ENCODE results near the gene MACF1. TPM values are rescaled to one million over a fixed set of nuclear protein-coding genes. Genes with fewer than 3 reads are reported as not detected.

Gene MACF1
- total RNA-seq, 5 donors from 2014 or later (not counting 1 experiment from before 2014, with no cell fraction given), result 232 to 596 (median 258) TPM

DNA sequence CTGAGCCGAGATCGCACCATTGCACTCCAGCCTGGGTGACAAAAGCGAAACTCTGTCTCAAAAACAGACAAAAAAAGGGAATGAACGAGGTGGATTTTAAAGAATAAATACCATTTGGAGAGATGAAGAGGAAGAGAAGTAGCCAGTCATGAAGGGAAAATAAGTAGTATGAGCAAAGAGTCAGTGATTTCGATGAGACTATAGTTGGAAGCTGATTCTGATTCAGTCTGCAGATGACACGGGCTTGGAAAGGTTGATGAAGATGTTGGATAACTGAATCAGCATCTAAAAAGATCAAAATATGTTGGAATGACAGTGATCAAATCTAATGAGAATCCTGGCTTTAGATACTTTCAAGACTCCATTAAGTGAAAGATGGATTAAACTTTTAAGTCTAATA lies 23.8 kb downstream of the MACF1 start:
- Histone ChIP-seq H3K4me3 (ENCODE audit: control insufficient read depth in 1 of 2, extremely low read depth in 1 of 2, low read length in 1 of 2) (no peak overlapping the region), H3K9me3 (no peaks in the 10 kb centered on the region), H3K4me1 (ENCODE audit: control insufficient read depth in 1 of 2, extremely low read depth in 1 of 2, insufficient read depth in 2 of 2, low read length in 2 of 2) (peaks cover 26 to 40% of the 10 kb centered on the region in 2 experiments), H3K27ac (ENCODE audit: low read length) (no peak overlapping the region), H3K36me3 (ENCODE audit: control insufficient read depth in 2 of 2, extremely low read depth in 1 of 2, insufficient read depth in 1 of 2, low read length in 1 of 2) (peaks cover 0 to 43% of the 10 kb centered on the region in 2 donors), H3K27me3 (replicated peaks in 1 of 2; ENCODE audit: control insufficient read depth in 2 of 2, extremely low read depth in 1 of 2, insufficient read depth in 2 of 2, low read length in 1 of 2) (no peaks in the 10 kb centered on the region)
- Mint-ChIP-seq H3K9me3 (no peaks in the 10 kb centered on the region), H3K27ac (peak overlapping the region; percentile 43 to 75), H3K27me3 (no peaks in the 10 kb centered on the region), H3K36me3 (peaks cover 29% of the 10 kb centered on the region), H3K4me1 (peaks cover 76 to 80% (median 77%) of the 10 kb centered on the region in 3 donors), H3K4me3 (no peak overlapping the region)
- no peak for ATAC-seq (replicated peaks in 1 of 4)
- no peak for DNase-seq
- ChIA-PET POLR2A (interaction anchor here in 1 of 2 donors (0.6 kb wide), 1 partner anchor 97 kb away, joined by 5 read pairs; no protein-coding TSS in a partner anchor), CTCF (no interaction called here)
- 91% methylated on average over 6 of the region's 6 CpGs for WGBS (ENCODE audit: insufficient coverage)

DNA sequence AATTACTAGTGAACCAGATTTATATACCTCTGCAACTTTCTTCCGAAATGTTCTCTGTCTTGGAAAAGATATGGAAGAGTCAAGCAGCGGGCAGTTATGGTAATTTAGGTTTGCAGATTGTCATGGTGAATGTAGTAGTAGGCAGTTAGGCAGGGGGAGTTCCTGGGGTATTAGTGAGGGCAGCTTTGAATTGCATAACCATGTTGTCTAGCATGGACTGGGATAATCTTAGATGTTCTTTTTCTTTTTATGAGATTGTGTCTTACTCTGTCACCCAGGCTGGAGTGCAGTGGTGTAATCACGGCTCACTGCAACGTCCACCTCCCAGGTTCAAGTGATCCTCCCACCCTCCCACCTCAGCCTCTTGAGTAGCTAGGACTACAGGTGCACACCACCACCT lies 25.0 kb downstream of the MACF1 start:
- peak overlapping the region in 1 of 3 donors; percentile 56 for H3K4me3 Mint-ChIP-seq
- H3K27ac Mint-ChIP-seq, result peak overlapping the region; percentile 40 to 88
- H3K4me1 ChIP-seq (ENCODE audit: control insufficient read depth in 1 of 2, extremely low read depth in 1 of 2, insufficient read depth in 2 of 2, low read length in 2 of 2), result peaks cover 24 to 37% of the 10 kb centered on the region in 2 experiments
- WGBS (ENCODE audit: insufficient coverage), result 100% methylated on average over 1 of the region's 4 CpGs
- H3K9me3 ChIP-seq, result no peaks in the 10 kb centered on the region
- CTCF ChIA-PET, result interaction anchor here in 1 of 2 donors (1.0 kb wide), 1 partner anchor 37 kb away, joined by 4 read pairs; no protein-coding TSS in a partner anchor
- POLR2A ChIA-PET, result interaction anchor here in 1 of 2 donors (0.6 kb wide), 1 partner anchor 1335 kb away, joined by 5 read pairs; no protein-coding TSS in a partner anchor
- H3K9me3 Mint-ChIP-seq, result no peaks in the 10 kb centered on the region
- H3K27me3 Mint-ChIP-seq, result no peaks in the 10 kb centered on the region
- no peaks in the 10 kb centered on the region for H3K27me3 ChIP-seq (replicated peaks in 1 of 2; ENCODE audit: control insufficient read depth in 2 of 2, extremely low read depth in 1 of 2, insufficient read depth in 2 of 2, low read length in 1 of 2)
- peaks cover 67 to 68% (median 67%) of the 10 kb centered on the region in 3 donors for H3K4me1 Mint-ChIP-seq
- DNase-seq (no peak), ATAC-seq (replicated peaks in 1 of 4) (no peak)
- no peak overlapping the region for H3K4me3 ChIP-seq (ENCODE audit: control insufficient read depth in 1 of 2, extremely low read depth in 1 of 2, low read length in 1 of 2)
- H3K36me3 ChIP-seq (ENCODE audit: control insufficient read depth in 2 of 2, extremely low read depth in 1 of 2, insufficient read depth in 1 of 2, low read length in 1 of 2), result peaks cover 0 to 37% of the 10 kb centered on the region in 2 donors
- H3K36me3 Mint-ChIP-seq, result peaks cover 21% of the 10 kb centered on the region
- H3K27ac ChIP-seq (ENCODE audit: low read length), result no peak overlapping the region

DNA sequence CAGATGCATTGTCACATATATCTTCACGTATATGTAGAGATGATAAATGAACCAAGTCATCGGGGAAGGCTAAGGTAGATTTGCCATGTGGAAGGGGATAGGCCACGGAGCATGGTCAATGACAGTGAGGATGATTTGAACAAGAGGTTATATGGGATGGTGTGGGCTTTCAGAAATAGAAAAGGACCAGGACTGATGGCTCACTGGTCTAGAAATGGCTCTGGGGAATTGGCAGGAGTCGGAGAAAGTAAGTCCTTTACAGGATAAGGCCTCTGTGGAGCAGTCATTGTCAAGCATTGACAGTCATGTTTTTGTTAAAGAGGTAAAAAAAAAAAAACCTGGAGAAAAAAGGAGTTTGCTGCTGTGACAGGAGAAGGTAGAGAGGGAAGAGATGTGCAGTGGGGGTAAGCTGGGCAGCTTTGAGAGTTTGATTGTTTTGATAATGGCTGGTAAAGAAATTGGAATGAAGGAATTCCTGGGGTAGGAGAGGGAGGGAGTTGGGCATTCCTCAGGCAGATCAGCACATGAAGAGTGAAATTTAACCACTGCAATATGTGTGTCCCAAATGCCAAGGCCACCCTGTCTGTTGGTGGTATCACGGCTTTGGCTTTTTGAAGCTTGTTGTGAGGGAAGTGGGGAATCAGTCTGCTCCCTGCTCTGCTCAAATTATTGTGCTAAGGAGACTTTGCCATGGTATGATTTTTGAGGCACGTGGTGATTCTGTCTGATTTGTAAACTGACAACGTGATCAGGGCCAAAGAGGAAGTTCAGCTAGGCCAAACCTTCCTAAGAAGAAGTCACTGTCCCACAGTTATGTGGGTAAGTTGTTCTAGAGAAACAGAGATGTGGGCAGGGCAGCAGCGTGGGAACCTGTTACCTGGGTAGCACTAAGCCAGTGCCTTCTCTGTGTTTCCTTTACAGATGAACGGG lies 26.0 kb downstream of the MACF1 start:
- CTCF ChIA-PET, result interaction anchor here (0.6 to 1.0 kb wide), 4 partner anchors 38 to 137 kb away, joined by 3 to 4 read pairs (median 4); no protein-coding TSS in a partner anchor
- no peaks in the 10 kb centered on the region for H3K9me3 Mint-ChIP-seq
- H3K9me3 ChIP-seq, result no peaks in the 10 kb centered on the region
- 52% methylated on average over 8 of the region's 9 CpGs for WGBS (ENCODE audit: insufficient coverage)
- no peaks in the 10 kb centered on the region for H3K27me3 ChIP-seq (replicated peaks in 1 of 2; ENCODE audit: control insufficient read depth in 2 of 2, extremely low read depth in 1 of 2, insufficient read depth in 2 of 2, low read length in 1 of 2)
- peak overlapping the region; percentile 56 for H3K27ac ChIP-seq (ENCODE audit: low read length)
- H3K27me3 Mint-ChIP-seq, result no peaks in the 10 kb centered on the region
- H3K4me1 Mint-ChIP-seq, result peaks cover 67 to 69% (median 68%) of the 10 kb centered on the region in 3 donors
- peaks cover 0 to 36% of the 10 kb centered on the region in 2 donors for H3K36me3 ChIP-seq (ENCODE audit: control insufficient read depth in 2 of 2, extremely low read depth in 1 of 2, insufficient read depth in 1 of 2, low read length in 1 of 2)
- H3K4me3 ChIP-seq (ENCODE audit: control insufficient read depth in 1 of 2, extremely low read depth in 1 of 2, low read length in 1 of 2), result no peak overlapping the region
- H3K4me1 ChIP-seq (ENCODE audit: control insufficient read depth in 1 of 2, extremely low read depth in 1 of 2, insufficient read depth in 2 of 2, low read length in 2 of 2), result peaks cover 24 to 35% of the 10 kb centered on the region in 2 experiments
- peaks cover 25% of the 10 kb centered on the region for H3K36me3 Mint-ChIP-seq
- ATAC-seq (replicated peaks in 1 of 4), result peak; percentile 69 to 90 (median 79)
- H3K27ac Mint-ChIP-seq, result peak overlapping the region; percentile 87 to 88
- POLR2A ChIA-PET, result interaction anchor here (0.6 kb wide), 3 partner anchors 28 to 1336 kb away, joined by 3 to 7 read pairs (median 5); no protein-coding TSS in a partner anchor
- peak overlapping the region; percentile 0 to 56 (median 23) for H3K4me3 Mint-ChIP-seq
- DNase-seq, result peak in 11 of 35 experiments; percentile 2 to 34 (median 10)

DNA sequence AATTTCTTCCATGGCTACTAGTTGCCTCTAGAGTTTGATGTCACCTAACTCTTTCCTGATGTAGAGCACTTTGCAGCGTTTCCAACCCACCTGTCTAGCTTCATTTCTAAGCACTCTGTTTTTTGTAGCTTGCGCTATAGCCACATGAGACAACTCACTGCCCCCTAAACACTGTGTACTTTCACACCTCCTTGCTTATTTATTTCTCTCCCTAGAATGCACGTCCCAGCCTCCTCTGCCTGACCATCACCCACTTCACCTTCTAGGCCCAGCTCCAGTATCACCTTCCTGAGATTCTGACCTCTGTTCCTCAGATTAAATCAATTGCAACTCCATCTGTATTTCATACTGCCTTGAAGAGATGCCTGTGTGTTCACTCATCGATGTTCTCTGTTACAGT lies 32.5 kb downstream of the MACF1 start:
- 67% methylated on average over 3 of the region's 4 CpGs for WGBS (ENCODE audit: insufficient coverage)
- DNase-seq (no peak), ATAC-seq (replicated peaks in 1 of 4) (no peak)
- Histone ChIP-seq H3K27me3 (replicated peaks in 1 of 2; ENCODE audit: control insufficient read depth in 2 of 2, extremely low read depth in 1 of 2, insufficient read depth in 2 of 2, low read length in 1 of 2) (no peaks in the 10 kb centered on the region), H3K4me1 (ENCODE audit: control insufficient read depth in 1 of 2, extremely low read depth in 1 of 2, insufficient read depth in 2 of 2, low read length in 2 of 2) (peaks cover 4 to 12% of the 10 kb centered on the region in 2 experiments), H3K36me3 (ENCODE audit: control insufficient read depth in 2 of 2, extremely low read depth in 1 of 2, insufficient read depth in 1 of 2, low read length in 1 of 2) (peaks cover 3 to 47% of the 10 kb centered on the region in 2 donors), H3K9me3 (no peaks in the 10 kb centered on the region), H3K4me3 (ENCODE audit: control insufficient read depth in 1 of 2, extremely low read depth in 1 of 2, low read length in 1 of 2) (no peak overlapping the region), H3K27ac (ENCODE audit: low read length) (no peak overlapping the region)
- POLR2A ChIA-PET, result no interaction called here
- Mint-ChIP-seq H3K9me3 (no peaks in the 10 kb centered on the region), H3K27me3 (no peaks in the 10 kb centered on the region), H3K36me3 (peaks cover 42% of the 10 kb centered on the region), H3K4me1 (peaks cover 55 to 68% (median 58%) of the 10 kb centered on the region in 3 donors), H3K27ac (peak overlapping the region; percentile 47 to 77), H3K4me3 (no peak overlapping the region)
- CTCF ChIA-PET, result interaction anchor here in 1 of 2 donors (5.0 kb wide), 1 partner anchor 44 kb away, joined by 41 read pairs; no protein-coding TSS in a partner anchor

DNA sequence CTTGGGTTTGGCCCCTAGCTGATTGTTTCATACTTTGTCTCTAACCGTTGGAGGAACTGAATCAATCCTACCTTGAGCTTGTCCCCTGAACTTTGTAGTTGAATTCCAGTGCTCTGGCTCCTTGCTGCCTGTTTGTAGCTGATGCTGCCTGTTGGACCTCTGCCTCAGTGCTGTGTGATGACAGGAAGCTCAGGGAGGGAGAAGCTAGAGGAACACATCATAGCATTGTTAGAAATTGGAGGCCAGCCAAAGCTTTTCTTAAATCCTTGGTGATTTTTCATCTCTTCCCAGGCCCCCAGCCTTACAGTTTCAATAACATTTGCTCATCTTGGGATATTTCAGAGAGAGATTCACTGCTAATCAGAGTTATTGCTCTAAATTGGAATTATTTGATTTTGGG lies 34.0 kb downstream of the MACF1 start:
- peak in 1 of 4 experiments; percentile 41 for ATAC-seq (replicated peaks in 1 of 4)
- peak overlapping the region; percentile 87 to 90 for H3K27ac Mint-ChIP-seq
- DNase-seq, result no peak
- peaks cover 4 to 12% of the 10 kb centered on the region in 2 experiments for H3K4me1 ChIP-seq (ENCODE audit: control insufficient read depth in 1 of 2, extremely low read depth in 1 of 2, insufficient read depth in 2 of 2, low read length in 2 of 2)
- no peaks in the 10 kb centered on the region for H3K27me3 Mint-ChIP-seq
- no peak overlapping the region for H3K27ac ChIP-seq (ENCODE audit: low read length)
- ChIA-PET CTCF (interaction anchor here in 1 of 2 donors (0.6 to 5.0 kb wide), 2 partner anchors 46 to 148 kb away, joined by 3 to 41 read pairs; no protein-coding TSS in a partner anchor), POLR2A (interaction anchor here (0.6 to 0.8 kb wide), 2 partner anchors 32 to 39 kb away, joined by 3 to 5 read pairs; no protein-coding TSS in a partner anchor)
- no peak overlapping the region for H3K4me3 ChIP-seq (ENCODE audit: control insufficient read depth in 1 of 2, extremely low read depth in 1 of 2, low read length in 1 of 2)
- H3K36me3 Mint-ChIP-seq, result peaks cover 33% of the 10 kb centered on the region
- no peaks in the 10 kb centered on the region for H3K9me3 Mint-ChIP-seq
- H3K36me3 ChIP-seq (ENCODE audit: control insufficient read depth in 2 of 2, extremely low read depth in 1 of 2, insufficient read depth in 1 of 2, low read length in 1 of 2), result peaks cover 3 to 38% of the 10 kb centered on the region in 2 donors
- no peaks in the 10 kb centered on the region for H3K9me3 ChIP-seq
- H3K27me3 ChIP-seq (replicated peaks in 1 of 2; ENCODE audit: control insufficient read depth in 2 of 2, extremely low read depth in 1 of 2, insufficient read depth in 2 of 2, low read length in 1 of 2), result no peaks in the 10 kb centered on the region
- H3K4me1 Mint-ChIP-seq, result peaks cover 48 to 65% (median 59%) of the 10 kb centered on the region in 3 donors
- peak overlapping the region in 1 of 3 donors; percentile 25 for H3K4me3 Mint-ChIP-seq
- WGBS (ENCODE audit: insufficient coverage), result 80% methylated on average over 1 of the region's 1 CpG

DNA sequence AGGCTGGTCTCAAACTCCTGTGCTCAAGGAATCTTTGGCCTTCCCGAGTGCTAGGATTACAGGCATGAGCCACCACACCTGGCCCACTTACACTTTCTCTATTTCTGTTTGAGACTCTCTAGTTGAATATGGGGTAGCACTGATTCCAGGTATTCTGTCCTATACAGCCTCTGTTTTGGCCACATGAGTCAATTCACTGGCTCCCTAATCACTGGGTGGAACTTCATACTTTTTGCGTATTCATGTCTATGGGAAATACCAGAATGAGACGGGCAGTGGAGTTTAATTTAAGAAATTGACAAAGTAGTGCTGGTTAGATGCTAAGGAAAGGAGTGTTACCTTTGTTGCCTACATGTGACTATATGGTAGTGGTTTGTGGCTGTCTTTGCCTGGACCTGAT lies 35.5 kb downstream of the MACF1 start:
- ChIA-PET CTCF (interaction anchor here in 1 of 2 donors (5.0 kb wide), 1 partner anchor 47 kb away, joined by 41 read pairs; no protein-coding TSS in a partner anchor), POLR2A (no interaction called here)
- Mint-ChIP-seq H3K27me3 (no peaks in the 10 kb centered on the region), H3K27ac (peak overlapping the region; percentile 84 to 93), H3K9me3 (no peaks in the 10 kb centered on the region), H3K36me3 (peaks cover 36% of the 10 kb centered on the region), H3K4me3 (no peak overlapping the region), H3K4me1 (peaks cover 49 to 70% (median 65%) of the 10 kb centered on the region in 3 donors)
- H3K36me3 ChIP-seq (ENCODE audit: control insufficient read depth in 2 of 2, extremely low read depth in 1 of 2, insufficient read depth in 1 of 2, low read length in 1 of 2), result peaks cover 3 to 37% of the 10 kb centered on the region in 2 donors
- no peaks in the 10 kb centered on the region for H3K27me3 ChIP-seq (replicated peaks in 1 of 2; ENCODE audit: control insufficient read depth in 2 of 2, extremely low read depth in 1 of 2, insufficient read depth in 2 of 2, low read length in 1 of 2)
- no peak for DNase-seq
- ATAC-seq (replicated peaks in 1 of 4), result no peak
- H3K4me3 ChIP-seq (ENCODE audit: control insufficient read depth in 1 of 2, extremely low read depth in 1 of 2, low read length in 1 of 2), result no peak overlapping the region
- H3K27ac ChIP-seq (ENCODE audit: low read length), result no peak overlapping the region
- peaks cover 4 to 12% of the 10 kb centered on the region in 2 experiments for H3K4me1 ChIP-seq (ENCODE audit: control insufficient read depth in 1 of 2, extremely low read depth in 1 of 2, insufficient read depth in 2 of 2, low read length in 2 of 2)
- no peaks in the 10 kb centered on the region for H3K9me3 ChIP-seq
- WGBS (ENCODE audit: insufficient coverage), result no CpG with 5 or more reads among the region's 3 CpGs
